Renal pelvis (tissue), 4 donors: ENCODE data around the gene PODNL1. TPM values are rescaled to one million over a fixed set of nuclear protein-coding genes. Genes with fewer than 3 reads are reported as not detected.
"Not testable (repeated sequence)": the region's sequence is repeated elsewhere in the genome, so short reads cannot be mapped to it uniquely, and the experiment has no call there.

Experiments
- DNase-seq: peaks from one replicate; pipeline ENCODE4 v3.0.0-alpha.2; 2013
- polyA plus RNA-seq, 3 donors: library from polyadenylated mRNA; unstranded; fragments of 120-200 nt; gene quantifications; one replicate each; pipeline ENCODE4 v1.2.1, GENCODE V29; 2013; ENCODE audit not compliant: insufficient read length in 3 of 3

The PODNL1 gene
- polyA plus RNA-seq, 3 donors: 0.97 to 1.5 (median 1.4) TPM

DNA sequence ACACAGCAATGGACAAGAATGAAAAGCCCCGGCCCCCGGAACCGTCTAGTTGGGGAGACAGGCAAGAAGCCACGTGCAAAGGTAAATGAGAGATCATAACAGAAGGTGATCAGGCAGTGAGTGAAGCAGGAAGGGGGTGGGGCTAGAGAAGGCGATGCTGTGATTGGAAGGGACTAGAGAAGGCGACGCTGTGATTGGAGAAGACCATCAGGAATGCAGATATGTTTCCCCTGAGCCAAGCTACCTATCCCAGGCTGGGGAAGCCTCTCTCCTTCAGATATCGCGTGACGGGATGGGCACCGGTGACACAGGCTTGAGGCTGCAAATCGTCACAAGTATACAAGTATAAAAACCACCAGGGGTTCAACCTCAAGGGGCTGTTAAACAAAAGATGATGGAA lies 35.9 kb upstream of the PODNL1 start:
- peak; percentile 78 for DNase-seq

- not testable (repeated sequence) for DNase-seq
These were observed 35.3 kb upstream of the PODNL1 start for GRCh38 chr19:13973479-13973878.

- no peak for DNase-seq
These were observed 34.3 kb upstream of the PODNL1 start for GRCh38 chr19:13972368-13973155.

- DNase-seq: not testable (repeated sequence)
These were observed 33.7 kb upstream of the PODNL1 start for GRCh38 chr19:13971868-13972267.

DNA sequence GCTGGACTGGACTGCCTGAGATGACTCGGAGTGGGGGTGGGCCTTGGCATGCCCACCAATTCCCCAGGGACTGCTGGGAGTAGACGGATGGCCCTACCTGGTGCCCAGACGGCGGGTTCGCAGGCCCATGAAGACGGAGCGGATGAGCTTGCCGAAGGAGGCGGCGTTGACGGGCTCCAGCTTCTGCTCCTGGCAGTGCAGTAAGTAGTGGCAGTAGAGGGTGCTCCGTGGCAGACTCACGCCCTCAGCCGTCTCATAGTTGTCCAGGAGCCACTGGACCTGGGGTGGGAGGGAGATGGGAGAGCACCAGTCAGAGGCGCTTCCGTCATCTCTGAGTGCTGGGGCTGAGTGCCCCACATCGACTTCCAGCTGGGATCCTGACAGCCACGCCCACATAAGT lies 31.7 kb upstream of the PODNL1 start:
- no peak for DNase-seq

- no peak for DNase-seq
These were observed 30.8 kb upstream of the PODNL1 start for GRCh38 chr19:13968999-13969398.

DNA sequence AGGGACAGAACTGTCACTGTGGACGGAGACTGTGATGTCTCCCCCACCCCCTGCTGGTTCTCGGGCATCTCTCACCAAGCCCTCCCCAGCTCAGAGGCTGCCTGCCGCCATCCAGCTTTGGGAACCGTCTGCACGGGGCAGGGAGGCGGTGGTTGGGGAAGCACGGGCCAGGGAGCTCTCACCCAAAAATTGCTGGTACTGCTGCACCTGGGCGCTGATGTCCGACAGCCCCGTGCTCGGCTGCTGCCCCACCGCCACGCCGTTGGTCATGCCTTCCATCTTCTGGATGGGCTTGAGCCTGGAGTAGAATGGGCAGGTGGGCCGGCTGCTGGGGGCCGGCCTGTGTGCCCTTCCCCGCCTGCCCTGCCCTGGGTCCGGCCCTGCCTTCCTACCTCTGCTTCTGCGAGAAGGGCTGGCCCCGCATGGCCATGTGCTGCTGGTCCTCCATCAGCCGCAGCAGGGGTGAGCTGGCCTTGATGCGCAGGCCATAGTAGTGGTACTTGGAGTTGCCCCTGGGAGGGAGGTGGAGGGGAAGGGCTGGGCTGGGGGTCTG lies 30.2 kb upstream of the PODNL1 start:
- no peak for DNase-seq

DNA sequence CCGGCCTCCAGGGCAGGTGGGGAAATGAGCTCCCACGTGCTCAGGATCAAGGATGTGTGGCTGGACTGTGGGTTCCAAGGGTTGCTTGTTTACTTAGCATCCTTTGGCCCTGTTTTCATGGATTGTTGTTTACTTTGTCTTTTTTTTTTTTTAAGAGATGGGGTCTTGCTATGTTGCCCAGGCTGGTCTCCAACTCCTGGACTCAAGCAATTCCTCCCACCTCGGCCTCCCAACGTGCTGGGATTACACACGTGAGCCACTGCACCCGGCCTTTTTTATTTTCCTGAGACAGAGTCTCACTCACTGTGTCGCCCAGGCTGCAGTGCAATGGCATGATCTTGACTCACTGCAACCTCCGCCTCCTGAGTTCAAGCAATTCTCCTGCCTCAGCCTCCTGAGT lies 29.0 kb upstream of the PODNL1 start:
- DNase-seq: not testable (repeated sequence)

DNA sequence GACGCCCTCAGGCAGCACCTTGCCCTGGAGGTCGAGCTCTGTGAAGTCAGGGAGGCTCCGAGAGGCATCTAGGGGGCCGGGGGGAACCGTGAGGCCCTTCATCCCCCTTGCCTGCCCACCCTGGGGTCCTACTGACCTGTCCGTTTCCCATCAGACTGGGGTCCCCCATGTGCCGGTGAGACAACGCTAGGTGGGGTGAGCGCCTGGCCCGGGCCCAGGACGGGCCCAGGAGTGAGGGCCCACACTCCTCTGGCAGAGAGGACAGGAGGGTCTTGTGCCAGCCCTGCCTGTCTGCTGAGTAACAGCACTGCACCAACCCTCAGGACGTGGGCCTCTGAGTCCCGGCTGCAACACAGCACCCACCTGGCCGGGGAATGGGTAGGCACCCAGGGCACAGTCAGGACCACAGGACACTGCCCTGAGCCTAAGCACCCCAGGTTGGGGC lies 28.5 kb upstream of the PODNL1 start:
- no peak for DNase-seq

GRCh38 chr19:13965926-13966683 lies 27.9 kb upstream of the PODNL1 start:
- no peak for DNase-seq

DNA sequence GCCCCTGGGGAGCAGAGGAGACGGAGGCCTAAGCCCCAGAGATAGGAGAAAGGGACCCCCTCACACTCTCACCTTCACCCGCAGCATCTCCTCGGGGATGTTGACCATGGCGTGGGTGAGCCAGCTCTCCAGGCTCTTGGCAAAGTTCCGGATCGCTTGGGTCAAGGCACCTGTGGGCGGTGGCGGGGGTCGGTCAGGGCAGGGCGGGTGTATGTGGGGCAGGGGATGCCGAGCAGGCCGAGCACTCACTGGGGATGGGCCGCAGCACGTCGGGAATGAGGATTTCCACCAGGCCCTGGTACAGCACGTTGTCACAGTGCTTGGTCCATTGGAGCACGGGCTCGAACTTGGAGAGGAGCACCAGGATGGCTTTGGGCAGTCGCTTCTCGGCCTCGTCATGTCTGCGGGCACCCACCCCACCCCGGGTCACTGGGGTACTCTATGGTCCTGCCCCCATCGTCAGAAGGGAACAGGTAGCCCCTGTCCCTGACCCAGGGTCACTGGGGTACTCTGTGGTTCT lies 27.2 kb upstream of the PODNL1 start:
- no peak for DNase-seq

DNA sequence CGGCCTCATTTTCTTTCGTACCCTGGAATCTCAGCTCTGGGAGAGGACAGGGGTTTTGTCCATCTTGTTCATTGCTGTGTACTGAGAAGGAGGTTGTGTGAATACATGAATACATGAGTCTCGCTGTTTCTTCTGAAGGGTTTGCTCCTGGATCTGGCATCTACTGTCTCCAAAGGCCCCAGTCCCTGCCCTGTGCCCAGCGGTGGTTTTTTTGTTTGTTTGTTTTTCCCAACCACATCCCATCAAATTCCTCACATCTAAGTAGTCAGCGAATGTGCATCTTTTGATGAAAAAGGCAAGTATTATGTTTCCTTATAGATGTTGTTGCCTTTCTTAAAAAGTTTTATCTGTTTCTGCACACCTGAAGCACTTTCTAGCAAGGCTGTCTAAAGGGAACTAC lies 26.6 kb upstream of the PODNL1 start:
- no peak for DNase-seq

- no peak for DNase-seq
These were observed 25.4 kb upstream of the PODNL1 start for GRCh38 chr19:13963603-13964105.

GRCh38 chr19:13962699-13963602 lies 24.7 kb upstream of the PODNL1 start:
- DNase-seq: no peak

GRCh38 chr19:13961826-13962698 lies 23.8 kb upstream of the PODNL1 start:
- no peak for DNase-seq

- no peak for DNase-seq
These were observed 22.9 kb upstream of the PODNL1 start for GRCh38 chr19:13960863-13961784.

GRCh38 chr19:13959962-13960862 lies 22.0 kb upstream of the PODNL1 start:
- no peak for DNase-seq
